ENCODE measurements around the gene VSTM2B.
"Not testable (repeated sequence)": the region's sequence is repeated elsewhere in the genome, so short reads cannot be mapped to it uniquely, and the experiment has no call there.

VSTM2B gene

GRCh38 chr19:29532956-29533355 is 7.2 kb downstream of the VSTM2B start:
- no peak for DNase-seq

DNA sequence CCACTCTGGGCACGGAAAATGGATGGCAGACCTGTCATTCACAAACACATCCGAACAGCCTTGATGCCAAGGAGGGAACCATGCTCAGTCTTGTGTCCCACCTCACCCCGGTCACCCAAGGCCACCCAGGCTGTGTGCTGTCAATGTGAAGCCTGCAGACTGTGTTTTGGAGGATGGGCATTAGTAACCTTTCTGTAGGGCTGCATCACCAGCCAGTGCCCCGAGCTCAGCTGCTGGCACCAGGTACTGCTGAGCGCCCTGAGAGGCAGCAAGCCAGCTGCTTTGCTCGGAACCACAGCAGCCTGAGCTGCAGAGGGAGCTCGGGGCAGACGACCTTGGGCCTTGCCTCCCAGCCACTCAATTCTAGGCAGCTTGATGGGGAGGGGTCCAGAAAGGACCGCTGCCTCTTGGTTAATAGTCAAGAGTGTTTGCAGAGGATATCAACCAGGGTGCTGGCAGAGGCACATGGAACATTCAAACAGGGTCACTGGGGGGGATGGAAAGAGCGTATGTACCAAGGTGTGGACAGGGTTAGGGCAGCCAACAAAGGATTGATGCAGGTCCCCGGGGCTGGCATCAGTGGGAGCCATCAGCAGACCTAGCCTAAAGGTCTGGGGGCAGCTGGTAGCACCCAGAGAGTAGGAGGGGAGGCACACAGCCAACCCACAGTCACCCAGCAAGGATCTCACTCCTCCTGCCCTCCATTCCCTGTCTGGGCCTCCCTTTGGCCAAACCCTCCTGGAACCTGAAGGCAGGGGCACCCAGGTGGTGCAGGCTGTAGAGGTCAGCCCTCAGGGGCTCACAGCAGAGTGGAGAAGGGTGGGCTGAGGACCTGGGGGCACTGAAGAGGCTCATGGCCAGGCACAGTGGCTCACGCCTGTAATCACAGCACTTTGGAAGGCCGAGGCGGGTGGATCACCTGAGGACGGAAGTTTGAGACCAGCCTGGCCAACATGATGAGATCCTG is 8.1 kb downstream of the VSTM2B start:
- no peak for DNase-seq

DNA sequence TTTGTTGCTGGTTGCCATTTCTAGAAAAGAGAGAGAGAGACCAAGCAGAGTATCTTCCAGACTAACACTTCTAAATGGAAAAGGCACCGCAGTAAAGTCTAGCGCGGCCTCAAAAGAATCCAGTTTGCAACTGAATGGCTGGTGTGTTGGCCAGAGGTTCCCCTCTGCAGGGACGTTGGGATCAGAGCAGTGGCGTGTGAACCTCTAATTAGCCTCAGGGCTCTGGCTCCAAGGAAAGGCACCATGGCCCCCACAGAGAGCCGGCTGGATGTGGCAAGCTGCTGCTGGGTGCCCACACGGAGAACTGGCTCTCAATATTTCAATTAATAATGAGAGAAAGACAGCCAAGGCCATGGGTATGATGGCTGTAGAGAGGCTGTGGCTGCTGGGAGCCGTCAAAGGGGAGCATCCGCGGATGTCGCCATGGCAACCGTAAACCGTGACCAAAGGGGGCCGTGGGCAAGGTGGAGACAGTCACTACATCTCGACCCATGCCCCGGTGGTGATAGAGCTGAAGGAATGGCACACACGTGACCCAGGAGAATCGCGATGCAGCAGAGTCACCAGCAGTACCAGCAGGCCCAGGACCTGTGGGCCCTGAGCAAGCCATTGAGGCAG is 9.5 kb downstream of the VSTM2B start:
- no peak for DNase-seq

GRCh38 chr19:29535984-29536508 is 10.3 kb downstream of the VSTM2B start:
- DNase-seq: no peak

DNA sequence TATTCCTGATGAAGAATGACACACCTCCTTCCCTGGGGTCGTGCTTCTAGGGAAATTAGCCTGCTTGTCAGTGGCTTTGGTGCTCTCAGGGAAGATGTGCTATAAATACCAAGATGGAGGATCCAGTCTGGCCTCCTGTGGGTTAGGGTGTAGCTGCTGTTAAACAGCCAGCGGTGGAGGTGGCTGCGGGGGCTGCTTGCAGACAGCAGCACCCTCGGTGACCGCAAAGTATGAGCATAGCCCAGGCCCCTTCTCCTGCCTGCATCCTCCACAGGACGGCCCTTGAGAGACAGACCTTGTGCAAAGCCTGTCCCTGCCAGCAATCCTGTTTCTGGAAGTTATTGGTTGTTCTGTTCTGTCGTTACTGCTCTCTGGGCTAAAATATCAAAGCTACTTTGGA is 11.4 kb downstream of the VSTM2B start:
- DNase-seq: no peak

GRCh38 chr19:29537601-29538000 is 11.8 kb downstream of the VSTM2B start:
- no peak for DNase-seq

GRCh38 chr19:29538146-29538545 is 12.4 kb downstream of the VSTM2B start:
- DNase-seq: no peak

DNA sequence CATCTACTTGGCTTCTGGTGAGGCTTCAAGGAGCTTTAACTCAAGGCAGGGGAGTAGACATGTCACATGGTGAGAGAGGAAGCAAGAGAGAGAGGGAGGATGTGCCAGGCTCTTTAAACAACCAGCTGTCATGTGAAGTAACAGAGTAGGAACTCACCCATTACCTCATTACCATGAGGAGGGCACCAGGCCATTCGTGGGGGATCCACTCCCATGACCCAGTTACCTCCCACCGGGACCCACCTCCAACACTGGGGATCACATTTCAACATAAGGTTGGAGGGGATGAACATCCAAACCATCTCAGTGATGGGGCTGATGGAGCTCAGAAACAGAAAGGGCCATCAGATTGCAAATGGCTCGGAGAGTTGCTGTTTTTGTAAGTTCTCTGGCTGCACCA is 12.9 kb downstream of the VSTM2B start:
- no peak for DNase-seq

DNA sequence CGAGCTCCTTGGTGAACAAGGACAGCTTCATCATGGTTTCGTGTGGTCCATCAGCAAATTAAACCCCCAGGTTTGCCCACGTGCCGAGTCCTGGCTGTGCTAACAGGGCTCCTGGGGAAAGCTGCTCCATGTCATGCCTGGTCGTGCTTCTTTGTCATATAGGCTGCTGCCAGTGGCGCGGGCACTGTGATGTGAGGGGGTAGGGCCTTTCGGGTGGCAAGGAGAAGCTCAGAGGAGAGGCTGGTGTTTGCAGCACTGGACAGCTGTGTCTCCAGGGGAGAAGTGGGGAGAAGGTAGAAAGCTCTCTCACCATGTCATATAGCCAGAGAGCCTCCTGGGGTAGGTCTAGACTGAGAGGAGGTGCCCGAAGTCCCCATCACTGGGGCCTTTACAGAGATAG is 13.3 kb downstream of the VSTM2B start:
- DNase-seq: no peak

GRCh38 chr19:29539670-29540069 is 13.9 kb downstream of the VSTM2B start:
- no peak for DNase-seq

DNA sequence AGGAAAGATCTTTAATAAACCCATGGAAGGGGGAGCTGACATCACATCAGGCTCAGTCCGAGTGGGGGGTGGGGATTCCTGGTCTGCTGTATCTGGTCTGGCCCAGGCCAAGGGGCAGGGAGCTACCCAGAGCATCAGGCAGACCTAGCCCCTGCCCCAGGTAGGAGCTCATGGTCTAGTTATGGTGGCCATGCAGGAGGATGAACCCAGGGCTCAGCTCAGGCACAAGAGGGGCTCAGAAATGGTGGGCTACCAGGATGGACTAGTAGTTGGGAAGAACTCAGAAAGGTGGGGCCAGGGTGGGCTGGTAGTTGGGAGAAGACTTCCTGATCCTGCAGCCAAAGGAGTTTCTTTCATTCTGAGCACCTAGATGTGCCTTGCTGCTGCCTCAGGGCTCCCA is 14.3 kb downstream of the VSTM2B start:
- DNase-seq: no peak

DNA sequence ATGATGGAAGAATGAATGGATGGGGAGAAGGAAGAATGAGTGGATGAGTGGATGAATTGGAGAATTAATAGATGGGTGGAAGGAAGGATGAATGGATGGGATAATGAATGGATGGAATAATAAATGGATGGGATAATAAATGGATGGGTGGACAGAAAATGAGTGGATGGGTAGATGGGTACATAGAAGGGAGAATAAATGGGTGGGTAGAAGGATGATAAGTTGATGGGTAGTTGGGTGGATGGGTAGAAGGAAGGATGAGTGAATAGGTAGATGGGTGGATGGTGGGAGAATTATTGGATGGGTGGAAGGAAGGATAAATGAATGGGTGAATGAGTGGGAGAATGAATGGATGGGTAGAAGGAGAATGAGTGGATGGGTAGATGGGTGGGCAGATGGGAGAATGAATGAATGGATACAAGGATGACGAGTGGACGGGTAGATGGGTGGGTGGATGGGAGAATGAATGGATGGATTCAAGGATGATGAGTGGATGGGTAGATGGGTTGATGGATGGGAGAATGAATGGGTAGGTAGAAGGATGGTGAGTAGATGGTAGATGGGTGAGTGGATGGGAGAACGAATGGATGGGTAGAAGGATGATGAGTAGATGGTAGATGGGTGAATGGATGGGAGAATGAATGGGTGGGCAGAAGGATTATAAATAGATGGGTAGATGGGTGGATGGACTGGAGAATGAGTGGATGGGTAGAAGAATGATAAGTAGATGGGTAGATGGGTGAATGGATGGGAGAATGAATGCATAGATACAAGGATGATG is 15.9 kb downstream of the VSTM2B start:
- no peak for DNase-seq

GRCh38 chr19:29542327-29542726 is 16.5 kb downstream of the VSTM2B start:
- no peak for DNase-seq

- no peak for DNase-seq
Observed at GRCh38 chr19:29542776-29543175, 17.0 kb downstream of the VSTM2B start.

DNA sequence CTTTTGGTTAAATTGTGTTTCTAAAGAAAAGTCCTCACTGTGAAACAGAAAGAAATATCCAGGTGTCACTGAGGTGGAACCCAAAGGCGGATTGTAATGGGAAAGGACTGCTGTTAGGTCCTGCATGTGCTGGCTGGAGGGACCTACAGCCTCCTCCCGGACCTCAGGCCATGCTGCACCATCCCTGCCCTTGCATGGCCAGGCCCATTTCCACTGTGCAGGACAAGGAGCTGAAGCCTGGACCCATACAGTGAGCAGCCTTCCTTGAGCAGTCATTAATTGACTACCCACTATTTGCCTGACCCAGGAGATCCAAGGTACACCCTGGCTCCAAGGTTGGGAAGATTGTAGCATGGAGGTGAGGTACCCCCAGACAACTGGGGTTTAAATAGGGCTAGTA is 17.6 kb downstream of the VSTM2B start:
- no peak for DNase-seq

DNA sequence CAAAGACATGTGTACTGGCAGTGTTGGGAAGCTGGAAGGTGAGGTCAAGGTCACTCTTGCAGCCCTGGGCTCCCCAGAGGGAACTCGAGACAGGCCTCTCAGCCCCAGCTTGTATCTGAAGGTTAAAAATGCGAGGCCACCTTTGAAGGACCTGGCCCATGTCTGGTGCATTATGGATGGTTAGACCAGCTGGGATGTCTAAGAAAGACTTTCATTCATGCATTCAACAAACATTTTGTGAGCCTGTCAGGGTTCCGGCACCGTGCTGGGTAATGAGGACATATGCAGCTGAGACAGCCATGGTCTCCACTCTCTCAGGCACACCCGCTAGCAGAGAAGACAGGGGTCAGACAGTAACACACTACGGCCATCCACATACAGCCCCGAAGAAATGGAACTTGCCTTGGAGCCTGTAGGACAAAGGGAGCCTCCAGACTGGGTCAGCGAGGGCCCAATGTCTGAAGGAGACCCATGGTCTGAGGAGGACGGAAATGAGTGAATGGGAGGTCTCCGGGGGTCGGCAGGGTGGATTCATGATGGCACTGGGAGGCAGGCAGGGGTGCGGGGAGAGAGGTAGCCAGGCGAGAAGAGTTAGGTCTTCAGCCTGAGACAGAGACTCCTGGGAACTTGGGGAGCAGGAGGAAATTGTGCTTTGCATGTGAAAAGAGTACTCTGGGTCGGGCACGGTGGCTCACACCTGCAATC is 19.0 kb downstream of the VSTM2B start:
- DNase-seq: no peak

DNA sequence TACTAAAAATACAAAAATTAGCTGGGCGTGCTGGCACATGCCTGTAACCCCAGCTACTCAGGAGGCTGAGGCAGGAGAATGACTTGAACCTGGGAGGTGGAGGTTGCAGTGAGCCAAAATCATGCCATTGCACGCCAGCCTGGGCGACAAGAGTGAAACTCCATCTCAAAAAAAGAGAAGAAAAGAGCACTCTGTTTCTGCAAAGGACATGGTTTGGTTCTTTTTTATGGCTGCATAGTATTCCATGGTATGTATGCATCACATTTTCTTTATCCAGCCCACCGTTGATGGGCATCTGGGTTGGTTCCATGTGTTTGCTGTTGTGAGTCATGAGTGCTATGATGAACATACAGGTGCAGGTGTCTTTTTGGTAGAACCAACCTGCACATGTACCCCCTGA is 19.7 kb downstream of the VSTM2B start:
- not testable (repeated sequence) for DNase-seq

DNA sequence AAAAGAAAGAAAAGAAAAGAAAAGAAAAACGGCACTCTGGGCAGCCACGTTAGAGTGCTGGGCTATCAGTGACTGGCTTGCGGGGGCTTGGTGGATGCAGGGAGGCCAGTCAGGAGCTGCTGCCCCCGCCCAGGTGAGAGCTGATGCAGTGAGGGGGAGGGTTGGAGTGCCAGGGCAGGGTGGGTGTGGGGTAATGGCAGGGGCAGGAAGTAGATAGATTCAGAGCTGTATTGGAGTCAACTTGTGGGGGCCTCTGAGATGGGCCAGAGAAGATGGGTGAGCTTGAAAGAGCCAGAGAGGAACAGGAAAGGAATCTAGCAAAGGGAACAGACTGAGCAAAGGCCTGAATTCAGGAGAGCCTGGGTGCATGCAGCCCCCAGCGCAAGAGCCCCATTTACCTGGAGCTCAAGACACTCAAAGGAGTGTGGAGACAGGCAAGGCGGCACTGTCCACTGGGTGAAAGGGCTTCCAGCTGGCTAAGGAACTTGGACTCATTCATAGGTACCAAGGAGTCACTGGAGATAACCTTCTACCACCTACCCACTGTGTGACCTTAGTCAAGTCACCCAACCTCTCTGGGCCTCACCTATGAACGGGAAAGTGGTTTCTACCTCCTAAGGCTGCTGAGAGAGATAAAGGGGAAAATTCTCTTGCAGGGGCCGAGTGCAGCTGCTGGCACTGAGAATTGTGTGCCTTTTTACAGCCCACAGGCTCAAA is 20.2 kb downstream of the VSTM2B start:
- no peak for DNase-seq

DNA sequence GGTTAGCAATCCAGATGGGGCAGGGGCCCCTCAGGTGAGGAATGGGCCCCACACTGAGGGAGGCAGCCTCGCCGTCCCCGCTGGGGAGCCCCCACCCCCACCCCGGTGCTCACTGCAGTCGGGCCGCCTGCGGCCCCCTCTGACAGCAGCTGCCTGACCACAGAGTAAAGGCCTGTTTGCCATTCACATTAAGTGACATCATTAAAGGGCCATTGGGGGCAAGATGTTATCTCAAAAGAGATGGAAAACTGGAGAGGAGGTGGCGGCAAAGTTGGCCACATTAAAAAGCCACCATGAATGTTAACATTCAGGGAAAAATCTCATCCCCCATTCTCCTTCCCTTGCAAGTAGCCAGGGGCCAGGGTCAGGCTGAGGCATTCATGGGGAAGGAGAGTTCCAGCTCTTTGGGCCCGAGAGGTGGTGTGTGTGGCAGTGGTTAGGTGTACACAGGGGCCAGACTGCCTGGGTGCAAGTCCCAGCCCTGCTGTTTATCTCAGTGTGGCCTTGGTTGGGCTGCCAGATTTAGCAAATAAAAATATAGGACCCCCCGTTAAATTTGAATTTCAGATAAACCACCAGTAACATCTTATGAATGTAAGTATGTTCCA is 20.9 kb downstream of the VSTM2B start:
- no peak for DNase-seq

GRCh38 chr19:29547361-29547960 is 21.7 kb downstream of the VSTM2B start:
- DNase-seq: no peak

GRCh38 chr19:29547981-29548380 is 22.2 kb downstream of the VSTM2B start:
- DNase-seq: no peak
